Mesendoderm (in vitro differentiated cells): ENCODE data around the gene MORC3.
"Not testable (repeated sequence)": the region's sequence is repeated elsewhere in the genome, so short reads cannot be mapped to it uniquely, and the experiment has no call there.

Experiments
- DNase-seq: peaks from one replicate; pipeline ENCODE4 v3.0.0; 2013
- H2AK5ac ChIP-seq: 2 replicates; pipeline ENCODE4 v1.6.1; 2013; ENCODE audit warnings: low read length, inconsistent platforms
- H2BK120ac ChIP-seq: 2 replicates; pipeline ENCODE4 v1.6.1; 2013; ENCODE audit warnings: low read depth, mild to moderate bottlenecking, low read length, moderate library complexity, mixed read lengths
- H2BK15ac ChIP-seq: replicated peaks from 2 replicates; pipeline ENCODE4 v1.6.1; 2013; ENCODE audit warnings: low read depth, mild to moderate bottlenecking, moderate library complexity
- H2BK5ac ChIP-seq: 2 replicates; pipeline ENCODE4 v1.6.1; 2013; ENCODE audit warnings: low read length, inconsistent platforms
- H3K18ac ChIP-seq: 2 replicates; pipeline ENCODE4 v1.6.1; 2013; ENCODE audit warnings: mild to moderate bottlenecking, low read length, mixed read lengths
- H3K23ac ChIP-seq: one replicate; pipeline ENCODE4 v1.6.1; 2013; ENCODE audit warnings: low read length
- H3K27ac ChIP-seq: 2 replicates; pipeline ENCODE4 v1.5.1; 2013; ENCODE audit warnings: low read depth, mild to moderate bottlenecking, inconsistent platforms, low read length, moderate library complexity
- H3K27me3 ChIP-seq: 2 replicates; pipeline ENCODE4 v1.6.1; 2013; ENCODE audit warnings: low read length, control low read depth, mild to moderate bottlenecking, inconsistent platforms; ENCODE audit not compliant: insufficient read depth, poor library complexity
- H3K36me3 ChIP-seq: 2 replicates; pipeline ENCODE4 v1.6.1; 2013; ENCODE audit warnings: low read length, inconsistent platforms; ENCODE audit not compliant: control insufficient read depth, insufficient read depth
- H3K4ac ChIP-seq: one replicate; pipeline ENCODE4 v1.6.1; 2013; ENCODE audit warnings: low read depth, mild to moderate bottlenecking, low read length, moderate library complexity
- H3K4me1 ChIP-seq: 2 replicates; pipeline ENCODE4 v1.6.1; 2013; ENCODE audit warnings: low read depth, low read length, inconsistent platforms; ENCODE audit not compliant: control insufficient read depth
- H3K4me2 ChIP-seq: 2 replicates; pipeline ENCODE4 v1.6.1; 2013; ENCODE audit warnings: low read length
- H3K4me3 ChIP-seq: 2 replicates; pipeline ENCODE4 v1.5.1; 2013; ENCODE audit warnings: mild to moderate bottlenecking, low read length
- H3K56ac ChIP-seq: one replicate; pipeline ENCODE4 v1.6.1; 2013; ENCODE audit warnings: low read length
- H3K79me1 ChIP-seq: 2 replicates; pipeline ENCODE4 v1.6.1; 2013; ENCODE audit warnings: low read length, inconsistent platforms
- H3K79me2 ChIP-seq: 2 replicates; pipeline ENCODE4 v1.6.1; 2013; ENCODE audit warnings: mild to moderate bottlenecking, low read length; ENCODE audit not compliant: control insufficient read depth, insufficient read depth
- H3K9ac ChIP-seq: 2 replicates; pipeline ENCODE4 v1.6.1; 2013; ENCODE audit warnings: low read length, inconsistent platforms
- H4K5ac ChIP-seq: one replicate; pipeline ENCODE4 v1.6.1; 2013; ENCODE audit warnings: low read length
- H4K8ac ChIP-seq: one replicate; pipeline ENCODE4 v1.6.1; 2013; ENCODE audit warnings: low read depth, mild to moderate bottlenecking, control low read depth, low read length, moderate library complexity
- WGBS: extraction: QIAGEN DNeasy Blood & Tissue Kit; methylation state at CpG from one replicate; pipeline ENCODE4 v1.1.7; 2013; ENCODE audit warnings: low lambda C conversion rate, missing lambda C conversion rate; ENCODE audit not compliant: insufficient coverage; ENCODE audit errors: extremely low coverage; 5-methylcytosine and 5-hydroxymethylcytosine counted together

MORC3 gene

GRCh38 chr21:36283231-36283622, 36.8 kb upstream of the MORC3 start:
- no CpG with 5 or more reads among the region's 9 CpGs for WGBS
- not testable (repeated sequence) for H3K36me3 ChIP-seq, H3K23ac ChIP-seq, H3K79me2 ChIP-seq, H3K4me2 ChIP-seq, H2AK5ac ChIP-seq, H3K18ac ChIP-seq, DNase-seq, H3K79me1 ChIP-seq, H2BK15ac ChIP-seq, H3K4me3 ChIP-seq, H3K27me3 ChIP-seq, H2BK5ac ChIP-seq, H3K27ac ChIP-seq, H4K5ac ChIP-seq, H4K8ac ChIP-seq, H3K9ac ChIP-seq, H2BK120ac ChIP-seq, H3K4ac ChIP-seq, H3K4me1 ChIP-seq, H3K56ac ChIP-seq

GRCh38 chr21:36288651-36289243, 31.2 kb upstream of the MORC3 start:
- Histone ChIP-seq H2BK5ac (no peak overlapping the region), H3K4ac (no peak overlapping the region), H3K18ac (no peak overlapping the region), H3K56ac (no peak overlapping the region), H2BK15ac (no peak overlapping the region), H3K4me3 (no peak overlapping the region), H3K4me1 (no peaks in the 10 kb centered on the region), H3K4me2 (no peak overlapping the region), H2AK5ac (no peak overlapping the region), H3K79me2 (no peaks in the 10 kb centered on the region), H3K36me3 (no peaks in the 10 kb centered on the region), H4K8ac (no peak overlapping the region), H3K79me1 (no peaks in the 10 kb centered on the region), H2BK120ac (no peak overlapping the region), H3K27me3 (no peaks in the 10 kb centered on the region), H3K23ac (no peak overlapping the region), H3K9ac (no peak overlapping the region), H4K5ac (no peak overlapping the region), H3K27ac (no peak overlapping the region)
- no peak for DNase-seq
- whole genome bisulfite sequencing, result no CpG with 5 or more reads among the region's 8 CpGs

GRCh38 chr21:36291509-36291908, 28.5 kb upstream of the MORC3 start:
- no CpG with 5 or more reads among the region's 8 CpGs for WGBS
- Histone ChIP-seq H3K79me2 (no peaks in the 10 kb centered on the region), H3K23ac (no peak overlapping the region), H2BK120ac (no peak overlapping the region), H3K27me3 (no peaks in the 10 kb centered on the region), H2AK5ac (no peak overlapping the region), H3K27ac (no peak overlapping the region), H3K56ac (no peak overlapping the region), H3K4me1 (no peaks in the 10 kb centered on the region), H4K8ac (no peak overlapping the region), H3K4me2 (no peak overlapping the region), H3K18ac (no peak overlapping the region), H3K4me3 (no peak overlapping the region), H3K79me1 (no peaks in the 10 kb centered on the region), H3K4ac (no peak overlapping the region), H2BK5ac (no peak overlapping the region), H3K36me3 (no peaks in the 10 kb centered on the region), H2BK15ac (no peak overlapping the region), H4K5ac (no peak overlapping the region), H3K9ac (no peak overlapping the region)
- no peak for DNase-seq

GRCh38 chr21:36297406-36297937, 22.5 kb upstream of the MORC3 start:
- no peak overlapping the region for H3K23ac ChIP-seq
- no peaks in the 10 kb centered on the region for H3K79me2 ChIP-seq
- H3K27ac ChIP-seq, result no peak overlapping the region
- no peak overlapping the region for H3K4me3 ChIP-seq
- no peak overlapping the region for H2AK5ac ChIP-seq
- no peaks in the 10 kb centered on the region for H3K4me1 ChIP-seq
- no peak overlapping the region for H2BK120ac ChIP-seq
- H3K9ac ChIP-seq, result no peak overlapping the region
- no CpG with 5 or more reads among the region's 4 CpGs for whole genome bisulfite sequencing
- no peak overlapping the region for H2BK5ac ChIP-seq
- H2BK15ac ChIP-seq, result no peak overlapping the region
- H3K79me1 ChIP-seq, result no peaks in the 10 kb centered on the region
- no peak overlapping the region for H3K4ac ChIP-seq
- H4K8ac ChIP-seq, result no peak overlapping the region
- no peak overlapping the region for H4K5ac ChIP-seq
- no peak for DNase-seq
- H3K36me3 ChIP-seq, result no peaks in the 10 kb centered on the region
- no peak overlapping the region for H3K56ac ChIP-seq
- no peaks in the 10 kb centered on the region for H3K27me3 ChIP-seq
- no peak overlapping the region for H3K4me2 ChIP-seq
- H3K18ac ChIP-seq, result no peak overlapping the region

GRCh38 chr21:36297938-36298572, 21.9 kb upstream of the MORC3 start:
- Histone ChIP-seq H4K5ac (no peak overlapping the region), H3K18ac (no peak overlapping the region)
- DNase-seq, result no peak

More at GRCh38 chr21:36297938-36298572, 21.9 kb upstream of the MORC3 start:
- Histone ChIP-seq H3K4me3 (no peak overlapping the region), H3K4ac (no peak overlapping the region), H3K79me1 (no peaks in the 10 kb centered on the region), H2AK5ac (no peak overlapping the region), H3K4me1 (no peaks in the 10 kb centered on the region), H3K4me2 (no peak overlapping the region), H4K8ac (no peak overlapping the region), H3K27ac (no peak overlapping the region), H3K9ac (no peak overlapping the region), H3K23ac (no peak overlapping the region), H2BK120ac (no peak overlapping the region), H2BK5ac (no peak overlapping the region), H3K79me2 (no peaks in the 10 kb centered on the region), H3K56ac (no peak overlapping the region), H2BK15ac (no peak overlapping the region), H3K27me3 (no peaks in the 10 kb centered on the region), H3K36me3 (no peaks in the 10 kb centered on the region)
- WGBS, result no CpG with 5 or more reads among the region's 10 CpGs
